ENCODE measurements around the gene ADK. TPM values are rescaled to one million over a fixed set of nuclear protein-coding genes. Genes with fewer than 3 reads are reported as not detected.

ADK gene
- total and polyA plus RNA-seq, 2 of the 13 experiments (the other 11 are each of a cell fraction or from before 2014, with no cell fraction given) = 48.6 to 79.1 TPM

DNA sequence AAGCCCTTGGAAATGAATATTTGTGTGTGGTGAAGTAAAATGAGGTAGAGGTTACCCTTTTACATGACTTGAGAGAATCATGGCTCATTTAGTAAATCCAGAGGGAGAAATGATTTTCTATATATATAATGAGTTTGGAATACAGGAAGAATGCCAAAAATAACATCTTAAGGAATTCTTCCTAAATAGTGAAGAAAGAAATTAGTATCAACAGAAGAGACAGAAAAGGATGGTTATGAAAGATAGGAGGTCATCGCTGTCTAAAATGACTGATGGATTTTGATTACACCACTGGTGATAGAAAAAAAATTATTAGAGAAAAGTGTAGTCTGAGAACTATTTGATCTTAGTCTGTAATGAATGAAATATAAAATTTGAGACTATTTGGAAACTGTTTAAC is 283.0 kb downstream of the ADK start:
- no TSS peak for BruUV-seq (replicated peaks)
- FAIRE-seq (no peak), ATAC-seq (no peak), DNase-seq (ENCODE audit: low spot score) (no peak)
- in situ Hi-C loops (cut with HindIII; ENCODE audit: extremely low pct_ligation_motif_present, low pct_unique_long_range_greater_than_20kb) (no loop called here), intact Hi-C loops (cut with micrococcal nuclease; ENCODE audit: unreplicated experiment) (no loop called here)
- Histone ChIP-seq H3K9me3 (ENCODE audit: low read length) (no peaks in the 10 kb centered on the region), H4K20me1 (ENCODE audit: insufficient read depth, low read length) (no peaks in the 10 kb centered on the region; the same call in 1 of the 2 replicates), H3K4me3 (replicated peaks in 1 of 3; ENCODE audit: insufficient read depth in 1 of 3, low read depth in 2 of 3, low read length in 3 of 3) (no peak overlapping the region), H3K79me2 (ENCODE audit: insufficient read depth, low read length) (no peaks in the 10 kb centered on the region), H3K9ac (ENCODE audit: insufficient read depth, low read depth, low read length) (no peak overlapping the region), H3K4me2 (ENCODE audit: low read depth, low read length) (no peak overlapping the region), H3K27me3 (ENCODE audit: control insufficient read depth in 1 of 2, insufficient read depth in 2 of 2, low read length in 2 of 2) (no peaks in the 10 kb centered on the region), H3K36me3 (replicated peaks in 1 of 2; ENCODE audit: control insufficient read depth in 1 of 2, insufficient read depth in 2 of 2, low read length in 2 of 2) (no peaks in the 10 kb centered on the region; a peak in 1 of 5 replicates), H3K4me1 (ENCODE audit: insufficient read depth, low read length) (no peaks in the 10 kb centered on the region), H2AFZ (ENCODE audit: low read length) (no peak overlapping the region), H3K27ac (ENCODE audit: extremely low read length, insufficient read depth, low read length) (no peak overlapping the region)
- 100% methylated on average over 1 of the region's 1 CpG for WGBS (ENCODE audit: low lambda C conversion rate)
- ChIA-PET POLR2A (no interaction called here), CTCF (ENCODE audit: low intra/inter-chr PET ratio, low total read pairs) (no interaction called here)
- TF ChIP-seq, protein P1, sequence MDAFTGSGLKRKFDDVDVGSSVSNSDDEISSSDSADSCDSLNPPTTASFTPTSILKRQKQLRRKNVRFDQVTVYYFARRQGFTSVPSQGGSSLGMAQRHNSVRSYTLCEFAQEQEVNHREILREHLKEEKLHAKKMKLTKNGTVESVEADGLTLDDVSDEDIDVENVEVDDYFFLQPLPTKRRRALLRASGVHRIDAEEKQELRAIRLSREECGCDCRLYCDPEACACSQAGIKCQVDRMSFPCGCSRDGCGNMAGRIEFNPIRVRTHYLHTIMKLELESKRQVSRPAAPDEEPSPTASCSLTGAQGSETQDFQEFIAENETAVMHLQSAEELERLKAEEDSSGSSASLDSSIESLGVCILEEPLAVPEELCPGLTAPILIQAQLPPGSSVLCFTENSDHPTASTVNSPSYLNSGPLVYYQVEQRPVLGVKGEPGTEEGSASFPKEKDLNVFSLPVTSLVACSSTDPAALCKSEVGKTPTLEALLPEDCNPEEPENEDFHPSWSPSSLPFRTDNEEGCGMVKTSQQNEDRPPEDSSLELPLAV (CRISPR knock-in tag; conservative IDR thresholded peaks at IDR 0.05; ENCODE audit: low read depth) = no peak
- TF ChIP-seq TCF7L2 (IDR thresholded peaks at IDR 0.05; ENCODE audit: low read depth, low read length) (no peak), ZNF431 (CRISPR knock-in tag; IDR thresholded peaks at IDR 0.05; ENCODE audit: borderline replicate concordance, low read depth) (no peak), TOE1 (CRISPR knock-in tag; IDR thresholded peaks at IDR 0.05) (no peak), ZNF878 (CRISPR knock-in tag; IDR thresholded peaks at IDR 0.05) (no peak), ZNF766 (CRISPR knock-in tag; IDR thresholded peaks at IDR 0.05; ENCODE audit: borderline replicate concordance) (no peak), ZNF777 (CRISPR knock-in tag; IDR thresholded peaks at IDR 0.05) (no peak), ZBTB42 (CRISPR knock-in tag; IDR thresholded peaks at IDR 0.05) (no peak), ATM (IDR thresholded peaks at IDR 0.05; ENCODE audit: borderline replicate concordance) (no peak)
- TF ChIP-seq, protein P2, sequence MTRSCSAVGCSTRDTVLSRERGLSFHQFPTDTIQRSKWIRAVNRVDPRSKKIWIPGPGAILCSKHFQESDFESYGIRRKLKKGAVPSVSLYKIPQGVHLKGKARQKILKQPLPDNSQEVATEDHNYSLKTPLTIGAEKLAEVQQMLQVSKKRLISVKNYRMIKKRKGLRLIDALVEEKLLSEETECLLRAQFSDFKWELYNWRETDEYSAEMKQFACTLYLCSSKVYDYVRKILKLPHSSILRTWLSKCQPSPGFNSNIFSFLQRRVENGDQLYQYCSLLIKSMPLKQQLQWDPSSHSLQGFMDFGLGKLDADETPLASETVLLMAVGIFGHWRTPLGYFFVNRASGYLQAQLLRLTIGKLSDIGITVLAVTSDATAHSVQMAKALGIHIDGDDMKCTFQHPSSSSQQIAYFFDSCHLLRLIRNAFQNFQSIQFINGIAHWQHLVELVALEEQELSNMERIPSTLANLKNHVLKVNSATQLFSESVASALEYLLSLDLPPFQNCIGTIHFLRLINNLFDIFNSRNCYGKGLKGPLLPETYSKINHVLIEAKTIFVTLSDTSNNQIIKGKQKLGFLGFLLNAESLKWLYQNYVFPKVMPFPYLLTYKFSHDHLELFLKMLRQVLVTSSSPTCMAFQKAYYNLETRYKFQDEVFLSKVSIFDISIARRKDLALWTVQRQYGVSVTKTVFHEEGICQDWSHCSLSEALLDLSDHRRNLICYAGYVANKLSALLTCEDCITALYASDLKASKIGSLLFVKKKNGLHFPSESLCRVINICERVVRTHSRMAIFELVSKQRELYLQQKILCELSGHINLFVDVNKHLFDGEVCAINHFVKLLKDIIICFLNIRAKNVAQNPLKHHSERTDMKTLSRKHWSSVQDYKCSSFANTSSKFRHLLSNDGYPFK (CRISPR knock-in tag; IDR thresholded peaks at IDR 0.05; ENCODE audit: borderline replicate concordance) = no peak
- TF ChIP-seq, protein P3, sequence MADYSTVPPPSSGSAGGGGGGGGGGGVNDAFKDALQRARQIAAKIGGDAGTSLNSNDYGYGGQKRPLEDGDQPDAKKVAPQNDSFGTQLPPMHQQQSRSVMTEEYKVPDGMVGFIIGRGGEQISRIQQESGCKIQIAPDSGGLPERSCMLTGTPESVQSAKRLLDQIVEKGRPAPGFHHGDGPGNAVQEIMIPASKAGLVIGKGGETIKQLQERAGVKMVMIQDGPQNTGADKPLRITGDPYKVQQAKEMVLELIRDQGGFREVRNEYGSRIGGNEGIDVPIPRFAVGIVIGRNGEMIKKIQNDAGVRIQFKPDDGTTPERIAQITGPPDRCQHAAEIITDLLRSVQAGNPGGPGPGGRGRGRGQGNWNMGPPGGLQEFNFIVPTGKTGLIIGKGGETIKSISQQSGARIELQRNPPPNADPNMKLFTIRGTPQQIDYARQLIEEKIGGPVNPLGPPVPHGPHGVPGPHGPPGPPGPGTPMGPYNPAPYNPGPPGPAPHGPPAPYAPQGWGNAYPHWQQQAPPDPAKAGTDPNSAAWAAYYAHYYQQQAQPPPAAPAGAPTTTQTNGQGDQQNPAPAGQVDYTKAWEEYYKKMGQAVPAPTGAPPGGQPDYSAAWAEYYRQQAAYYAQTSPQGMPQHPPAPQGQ (CRISPR knock-in tag; IDR thresholded peaks at IDR 0.05; ENCODE audit: borderline replicate concordance) = no peak
- TF ChIP-seq, protein P4, sequence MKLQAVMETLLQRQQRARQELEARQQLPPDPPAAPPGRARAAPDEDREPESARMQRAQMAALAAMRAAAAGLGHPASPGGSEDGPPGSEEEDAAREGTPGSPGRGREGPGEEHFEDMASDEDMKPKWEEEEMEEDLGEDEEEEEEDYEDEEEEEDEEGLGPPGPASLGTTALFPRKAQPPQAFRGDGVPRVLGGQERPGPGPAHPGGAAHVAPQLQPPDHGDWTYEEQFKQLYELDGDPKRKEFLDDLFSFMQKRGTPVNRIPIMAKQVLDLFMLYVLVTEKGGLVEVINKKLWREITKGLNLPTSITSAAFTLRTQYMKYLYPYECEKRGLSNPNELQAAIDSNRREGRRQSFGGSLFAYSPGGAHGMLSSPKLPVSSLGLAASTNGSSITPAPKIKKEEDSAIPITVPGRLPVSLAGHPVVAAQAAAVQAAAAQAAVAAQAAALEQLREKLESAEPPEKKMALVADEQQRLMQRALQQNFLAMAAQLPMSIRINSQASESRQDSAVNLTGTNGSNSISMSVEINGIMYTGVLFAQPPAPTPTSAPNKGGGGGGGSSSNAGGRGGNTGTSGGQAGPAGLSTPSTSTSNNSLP (IDR thresholded peaks at IDR 0.05; ENCODE audit: low read depth, low read length) = no peak
- TF ChIP-seq, protein P5, sequence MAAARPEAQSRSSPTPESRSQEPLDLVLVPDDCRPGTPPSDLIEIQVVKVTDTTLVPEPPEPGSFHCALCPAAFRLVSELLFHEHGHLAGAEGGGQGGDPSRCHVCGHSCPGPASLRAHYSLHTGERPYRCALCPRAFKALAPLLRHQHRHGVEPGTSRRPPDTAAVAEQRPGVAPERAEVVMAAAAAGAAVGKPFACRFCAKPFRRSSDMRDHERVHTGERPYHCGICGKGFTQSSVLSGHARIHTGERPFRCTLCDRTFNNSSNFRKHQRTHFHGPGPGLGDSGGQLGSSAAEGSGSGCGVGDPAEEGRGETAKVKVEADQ (CRISPR knock-in tag; IDR thresholded peaks at IDR 0.05; ENCODE audit: borderline replicate concordance) = no peak
- TF ChIP-seq, protein P6, sequence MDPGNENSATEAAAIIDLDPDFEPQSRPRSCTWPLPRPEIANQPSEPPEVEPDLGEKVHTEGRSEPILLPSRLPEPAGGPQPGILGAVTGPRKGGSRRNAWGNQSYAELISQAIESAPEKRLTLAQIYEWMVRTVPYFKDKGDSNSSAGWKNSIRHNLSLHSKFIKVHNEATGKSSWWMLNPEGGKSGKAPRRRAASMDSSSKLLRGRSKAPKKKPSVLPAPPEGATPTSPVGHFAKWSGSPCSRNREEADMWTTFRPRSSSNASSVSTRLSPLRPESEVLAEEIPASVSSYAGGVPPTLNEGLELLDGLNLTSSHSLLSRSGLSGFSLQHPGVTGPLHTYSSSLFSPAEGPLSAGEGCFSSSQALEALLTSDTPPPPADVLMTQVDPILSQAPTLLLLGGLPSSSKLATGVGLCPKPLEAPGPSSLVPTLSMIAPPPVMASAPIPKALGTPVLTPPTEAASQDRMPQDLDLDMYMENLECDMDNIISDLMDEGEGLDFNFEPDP (CRISPR knock-in tag; conservative IDR thresholded peaks at IDR 0.05) = no peak
